Measurements from ENCODE around the gene ADAMTS8.

DNA sequence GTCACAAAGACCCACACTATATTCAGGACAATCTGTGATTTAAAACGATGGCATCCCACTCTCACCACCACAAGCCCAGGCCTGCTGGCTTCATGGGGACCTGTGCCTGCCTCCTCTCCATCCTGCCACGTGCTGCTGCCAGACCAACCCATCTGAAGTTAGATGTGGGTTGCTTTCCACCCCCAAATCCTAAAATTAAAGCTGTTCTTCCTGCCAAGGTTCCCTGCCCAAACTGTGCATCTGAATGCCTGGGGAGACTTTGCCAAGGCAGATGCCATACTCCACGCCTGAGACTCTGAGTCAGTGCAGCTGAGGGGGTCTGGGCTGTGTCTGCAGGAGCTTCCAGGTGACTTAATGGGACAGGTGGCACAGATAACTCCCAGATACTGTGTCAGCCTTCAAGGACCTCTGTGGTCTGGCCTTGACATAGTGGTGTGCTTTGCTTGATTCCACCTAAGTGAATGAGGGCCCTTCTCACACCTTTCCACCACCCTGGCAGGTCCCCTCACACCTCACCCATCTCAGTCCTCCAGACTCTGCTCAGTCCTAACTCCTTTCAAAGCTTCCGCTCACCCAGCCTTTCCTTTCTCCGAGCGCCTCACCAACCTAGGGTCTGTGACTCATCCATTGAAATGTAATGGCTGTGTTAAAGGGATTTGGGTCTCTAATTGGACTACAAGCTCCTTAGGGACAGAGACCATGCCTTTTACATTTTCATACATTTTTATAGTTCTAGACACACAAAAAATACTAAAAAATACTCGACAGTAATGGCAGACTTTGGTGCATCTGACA, 18.6 kb downstream of the ADAMTS8 start:
- TF ChIP-seq EZH2phosphoT487 (IDR thresholded peaks at IDR 0.05), result no peak
- TF ChIP-seq, protein P1, sequence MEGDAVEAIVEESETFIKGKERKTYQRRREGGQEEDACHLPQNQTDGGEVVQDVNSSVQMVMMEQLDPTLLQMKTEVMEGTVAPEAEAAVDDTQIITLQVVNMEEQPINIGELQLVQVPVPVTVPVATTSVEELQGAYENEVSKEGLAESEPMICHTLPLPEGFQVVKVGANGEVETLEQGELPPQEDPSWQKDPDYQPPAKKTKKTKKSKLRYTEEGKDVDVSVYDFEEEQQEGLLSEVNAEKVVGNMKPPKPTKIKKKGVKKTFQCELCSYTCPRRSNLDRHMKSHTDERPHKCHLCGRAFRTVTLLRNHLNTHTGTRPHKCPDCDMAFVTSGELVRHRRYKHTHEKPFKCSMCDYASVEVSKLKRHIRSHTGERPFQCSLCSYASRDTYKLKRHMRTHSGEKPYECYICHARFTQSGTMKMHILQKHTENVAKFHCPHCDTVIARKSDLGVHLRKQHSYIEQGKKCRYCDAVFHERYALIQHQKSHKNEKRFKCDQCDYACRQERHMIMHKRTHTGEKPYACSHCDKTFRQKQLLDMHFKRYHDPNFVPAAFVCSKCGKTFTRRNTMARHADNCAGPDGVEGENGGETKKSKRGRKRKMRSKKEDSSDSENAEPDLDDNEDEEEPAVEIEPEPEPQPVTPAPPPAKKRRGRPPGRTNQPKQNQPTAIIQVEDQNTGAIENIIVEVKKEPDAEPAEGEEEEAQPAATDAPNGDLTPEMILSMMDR (IDR thresholded peaks at IDR 0.05), result no peak
- TF ChIP-seq EZH2 (IDR thresholded peaks at IDR 0.05), result no peak
